Kidney (tissue), 14 donors: ENCODE data around the gene CCDC59. TPM values are rescaled to one million over a fixed set of nuclear protein-coding genes. Genes with fewer than 3 reads are reported as not detected.
A peak's percentile ranks its signal among the peaks of the same experiment; 100 is the strongest.

Source experiments
- DNase-seq, 5 donors: peaks; one replicate each; pipeline ENCODE4 v3.0.0-alpha.2; 2013 to 2020
- FAIRE-seq: peaks from 2 replicates; lab custom pipeline; 2012; peaks lifted over from hg19 to GRCh38; lab: Jason Lieb, UNC
- H3K27ac ChIP-seq, 2 donors: one replicate each; pipeline ENCODE4 v1.7.0; 2013; ENCODE audit warnings: low read depth in 2 of 2, low read length in 2 of 2, inconsistent platforms in 1 of 2
- H3K27me3 ChIP-seq: one replicate; pipeline ENCODE4 v1.7.1; 2013; ENCODE audit warnings: low read length, inconsistent platforms; ENCODE audit not compliant: control insufficient read depth, insufficient read depth
- H3K36me3 ChIP-seq, 3 donors: one replicate each; pipeline versions ENCODE4 v1.7.0 to v1.7.1; 2013; ENCODE audit warnings: low read length in 3 of 3, control low read depth in 1 of 3, inconsistent platforms in 1 of 3; ENCODE audit not compliant: insufficient read depth in 3 of 3, control insufficient read depth in 2 of 3
- H3K4me1 ChIP-seq, 3 donors: one replicate each; pipeline versions ENCODE4 v1.7.0 to v1.7.1; 2013; ENCODE audit warnings: low read length in 3 of 3, inconsistent platforms in 1 of 3, low read depth in 1 of 3; ENCODE audit not compliant: control insufficient read depth in 2 of 3, insufficient read depth in 2 of 3
- H3K4me3 ChIP-seq, 3 donors: one replicate each; pipeline versions ENCODE4 v1.7.0 to v1.8.1; 2013; ENCODE audit warnings: low read length in 3 of 3, control low read depth in 1 of 3, inconsistent platforms in 1 of 3
- H3K9ac ChIP-seq, 3 donors: one replicate each; pipeline versions ENCODE4 v1.7.0 to v1.7.1; 2013; ENCODE audit warnings: low read length in 3 of 3, control low read depth in 1 of 3, inconsistent platforms in 1 of 3
- H3K9me3 ChIP-seq, 3 donors: one replicate each; pipeline versions ENCODE4 v1.7.0 to v1.7.1; 2013; ENCODE audit warnings: low read length in 3 of 3, control low read depth in 1 of 3, inconsistent platforms in 1 of 3; ENCODE audit not compliant: control insufficient read depth in 2 of 3, insufficient read depth in 1 of 3
- CTCF ChIP-seq: IDR thresholded peaks from 3 replicates; pipeline ENCODE4 v1.5.1; 2012; ENCODE audit warnings: mild to moderate bottlenecking, moderate library complexity, borderline replicate concordance; ENCODE audit not compliant: insufficient read depth; ENCODE audit errors: extremely low read depth
- intact Hi-C: fragments of 100-400 bp; cut with DNase I; formaldehyde crosslinking; loops from one replicate; pipeline ENCODE4 v1.11.1; 2022
- polyA plus RNA-seq: library from polyadenylated mRNA; stranded (reverse); fragments of 350-450 nt; fragmentation: Illumina TruSeq; extraction: RNeasy Lipid Tissue Mini Kit (QIAGEN cat#74804); gene quantifications from one replicate; pipeline ENCODE4 v1.2.3, GENCODE V29; 2014; ENCODE audit warnings: low read depth, low replicate concordance; ENCODE audit not compliant: insufficient read depth
- total RNA-seq: library from RNA; stranded (reverse); fragmentation: NEBNext Ultra II Directional; extraction: Animal tissue kit (Norgen Biotek cat#: 25700); gene quantifications from one replicate; pipeline ENCODE4 v1.2.1, GENCODE V29; 2021
- donor health status: control.
- donor health status: control.
- donor health status: control.
- donor health status: control.
- donor health status: control.
- donor health status: DM: yes; HTN: yes; CAD: no.
- donor health status: Normal renal cell carcinoma (clear cell type).

Gene CCDC59
- total and polyA plus RNA-seq, 2 donors from 2014 or later, result 29.2 to 31.4 TPM

DNA sequence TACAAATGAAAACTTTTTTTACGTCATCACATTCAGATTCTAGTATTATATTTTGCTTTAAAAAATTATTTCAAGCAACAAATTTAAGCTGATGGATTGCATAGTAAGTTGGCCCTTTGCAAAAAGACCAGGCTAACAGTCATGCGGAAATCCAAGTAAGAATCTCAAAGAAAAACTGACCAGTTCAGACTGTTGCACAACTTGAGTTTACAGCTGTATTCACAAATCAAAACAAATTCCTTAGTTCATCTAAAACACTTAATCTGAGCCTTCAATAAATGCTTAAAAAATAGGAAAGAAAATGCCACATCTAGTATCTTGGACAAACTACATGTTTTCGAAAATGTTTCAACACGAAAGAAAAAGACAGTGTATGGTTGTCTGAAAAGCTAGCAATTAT lies 847 bp downstream of the CCDC59 start:
- DNase-seq, result no peak
- peaks cover 2 to 23% (median 2%) of the 10 kb centered on the region in 3 donors for H3K36me3 ChIP-seq
- intact Hi-C loops, result no loop called here
- H3K27me3 ChIP-seq, result no peaks in the 10 kb centered on the region
- peaks cover 0 to 20% (median 7%) of the 10 kb centered on the region in 3 donors for H3K4me1 ChIP-seq
- no peaks in the 10 kb centered on the region for H3K9me3 ChIP-seq
- no peak for FAIRE-seq
- H3K27ac ChIP-seq, result no peak overlapping the region
- peak overlapping the region; percentile 97 to 100 (median 97) for H3K9ac ChIP-seq
- TF ChIP-seq CTCF, result no peak
- H3K4me3 ChIP-seq, result peak overlapping the region; percentile 95 to 99 (median 98)

DNA sequence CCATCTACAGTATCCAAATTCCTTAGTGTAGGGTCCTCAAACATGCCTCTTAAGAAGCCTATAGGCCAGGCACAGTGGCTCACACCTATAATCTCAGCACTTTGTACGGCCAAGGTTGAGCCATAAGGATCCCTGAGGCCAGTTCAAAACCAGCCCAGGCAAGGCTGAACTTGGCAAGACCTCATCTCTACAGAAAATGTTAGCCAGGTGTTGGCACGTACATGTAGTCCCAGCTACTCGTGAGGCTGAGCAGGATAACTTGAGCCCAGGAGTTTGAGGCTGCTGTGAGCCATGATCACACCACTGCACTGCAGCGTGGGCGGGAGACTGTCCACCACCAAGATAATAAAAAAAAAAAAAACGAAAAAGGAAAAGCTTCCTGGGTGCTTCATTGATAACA lies 6.8 kb downstream of the CCDC59 start:
- Histone ChIP-seq H3K36me3 (peaks cover 2 to 28% (median 9%) of the 10 kb centered on the region in 3 donors), H3K27me3 (no peaks in the 10 kb centered on the region), H3K4me1 (peaks cover 0 to 8% (median 0%) of the 10 kb centered on the region in 3 donors), H3K4me3 (no peak overlapping the region), H3K27ac (no peak overlapping the region), H3K9me3 (no peaks in the 10 kb centered on the region), H3K9ac (no peak overlapping the region)
- intact Hi-C loops, result no loop called here
- DNase-seq, result no peak
- FAIRE-seq, result no peak
- TF ChIP-seq CTCF, result no peak

DNA sequence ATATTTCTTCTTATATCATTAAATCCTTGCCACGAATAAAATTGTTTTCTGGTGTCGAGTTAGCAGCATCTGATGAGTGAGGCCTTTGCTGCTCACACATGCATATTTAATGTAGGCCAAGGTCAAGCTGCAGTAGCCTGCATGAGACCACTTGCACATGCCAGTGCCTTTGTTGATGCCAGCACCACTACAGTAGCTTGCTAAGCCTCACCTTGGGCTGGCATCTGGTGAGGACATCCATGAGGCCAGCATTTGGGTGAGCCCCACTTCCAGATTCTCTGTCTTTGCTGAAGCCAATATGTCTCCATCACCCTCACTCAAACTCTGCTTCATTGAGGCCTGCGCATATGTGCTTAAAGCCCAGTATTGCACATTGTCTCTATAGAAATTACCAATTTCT lies 8.0 kb downstream of the CCDC59 start:
- H3K4me3 ChIP-seq, result no peak overlapping the region
- no peaks in the 10 kb centered on the region for H3K4me1 ChIP-seq
- no peak for TF ChIP-seq CTCF
- FAIRE-seq (no peak), DNase-seq (no peak)
- H3K27me3 ChIP-seq, result no peaks in the 10 kb centered on the region
- no peak overlapping the region for H3K9ac ChIP-seq
- H3K27ac ChIP-seq, result no peak overlapping the region
- H3K36me3 ChIP-seq, result peaks cover 0 to 17% (median 9%) of the 10 kb centered on the region in 3 donors
- no peaks in the 10 kb centered on the region for H3K9me3 ChIP-seq
- intact Hi-C loops, result no loop called here

GRCh38 chr12:82329508-82329907 lies 28.7 kb downstream of the CCDC59 start:
- Histone ChIP-seq H3K4me3 (no peak overlapping the region), H3K9ac (no peak overlapping the region), H3K27me3 (no peaks in the 10 kb centered on the region), H3K36me3 (no peaks in the 10 kb centered on the region), H3K9me3 (no peaks in the 10 kb centered on the region), H3K27ac (no peak overlapping the region), H3K4me1 (no peaks in the 10 kb centered on the region)
- intact Hi-C loops, result no loop called here
- DNase-seq (peak in 1 of 5 donors; percentile 2), FAIRE-seq (no peak)
- TF ChIP-seq CTCF, result no peak
